Cardiac muscle cell (in vitro differentiated cells and primary cell): Measurements from ENCODE around the gene MCL1. TPM values are rescaled to one million over a fixed set of nuclear protein-coding genes. Genes with fewer than 3 reads are reported as not detected.

ENCODE experiments used
- DNase-seq, 2 donors: peaks; one replicate each; pipeline versions ENCODE4 v3.0.0 to v3.0.0-alpha.2; 2010 to 2017; ENCODE audit warnings: low read depth in 1 of 2, low spot score in 1 of 2
- H3K27ac ChIP-seq: fragments of 200-600 bp; sonication (generic); 2 replicates; pipeline ENCODE4 v1.5.1; 2016
- H3K27me3 ChIP-seq: fragments of 200-600 bp; sonication (generic); 2 replicates; pipeline ENCODE4 v1.6.0; 2016; ENCODE audit warnings: control low read depth
- H3K36me3 ChIP-seq: fragments of 200-600 bp; sonication (generic); 2 replicates; pipeline ENCODE4 v1.5.1; 2016; ENCODE audit warnings: control low read depth
- H3K4me1 ChIP-seq: fragments of 200-600 bp; sonication (generic); 2 replicates; pipeline ENCODE4 v1.8.1; 2017; ENCODE audit warnings: low read depth, mild to moderate bottlenecking, mixed run types
- H3K4me3 ChIP-seq: fragments of 200-600 bp; sonication (generic); 2 replicates; pipeline ENCODE4 v1.5.1; 2016; ENCODE audit warnings: mild to moderate bottlenecking
- H3K9me3 ChIP-seq: fragments of 200-600 bp; sonication (generic); 2 replicates; pipeline ENCODE4 v1.5.1; 2017; ENCODE audit warnings: low read depth, mild to moderate bottlenecking, control low read depth
- CTCF ChIP-seq: IDR thresholded peaks from 2 replicates; pipeline ENCODE4 v1.5.1; 2012; ENCODE audit warnings: low read depth, mild to moderate bottlenecking, low read length
- polyA plus RNA-seq: library from polyadenylated mRNA; unstranded; fragments of >200 nt; fragmentation: Nextera tagmentation; extraction: Ambion mirVana; gene quantifications from 2 replicates; pipeline ENCODE4 v1.2.1, GENCODE V29; 2016
- total RNA-seq: library from RNA; depleted of rRNA; stranded (reverse); fragments of >200 nt; gene quantifications from 2 replicates; pipeline ENCODE4 v1.2.3, GENCODE V29; 2016

The MCL1 gene
- total and polyA plus RNA-seq, 2 experiments from 2014 or later: 65.2 to 101 TPM

GRCh38 chr1:150564051-150564991 is 15.1 kb downstream of the MCL1 start:
- peak in 1 of 2 donors; percentile 53 for DNase-seq
- no peaks in the 10 kb centered on the region for H3K36me3 ChIP-seq
- H3K4me3 ChIP-seq: no peak overlapping the region
- no peaks in the 10 kb centered on the region for H3K27me3 ChIP-seq
- H3K4me1 ChIP-seq: peaks cover 52% of the 10 kb centered on the region
- H3K9me3 ChIP-seq: no peaks in the 10 kb centered on the region
- peak overlapping the region; percentile 99 for H3K27ac ChIP-seq
- TF ChIP-seq CTCF: no peak

GRCh38 chr1:150563340-150564038 is 15.9 kb downstream of the MCL1 start:
- H3K27ac ChIP-seq: peak overlapping the region; percentile 99
- H3K4me3 ChIP-seq: no peak overlapping the region
- H3K27me3 ChIP-seq: no peaks in the 10 kb centered on the region
- H3K9me3 ChIP-seq: no peaks in the 10 kb centered on the region
- TF ChIP-seq CTCF: no peak
- H3K4me1 ChIP-seq: peaks cover 47% of the 10 kb centered on the region
- no peaks in the 10 kb centered on the region for H3K36me3 ChIP-seq
- peak in 1 of 2 donors; percentile 56 for DNase-seq

- Histone ChIP-seq H3K27ac (peak overlapping the region; percentile 99), H3K36me3 (no peaks in the 10 kb centered on the region), H3K4me3 (peak overlapping the region; percentile 38), H3K4me1 (peaks cover 39% of the 10 kb centered on the region), H3K27me3 (no peaks in the 10 kb centered on the region), H3K9me3 (no peaks in the 10 kb centered on the region)
- DNase-seq: no peak
- TF ChIP-seq CTCF: no peak
Measured at GRCh38 chr1:150562446-150563339, 16.7 kb downstream of the MCL1 start.

GRCh38 chr1:150561974-150562445 is 17.4 kb downstream of the MCL1 start:
- no peak for TF ChIP-seq CTCF
- no peaks in the 10 kb centered on the region for H3K9me3 ChIP-seq
- H3K4me3 ChIP-seq: peak overlapping the region; percentile 38
- peaks cover 32% of the 10 kb centered on the region for H3K4me1 ChIP-seq
- H3K27ac ChIP-seq: peak overlapping the region; percentile 99
- H3K27me3 ChIP-seq: no peaks in the 10 kb centered on the region
- peak; percentile 89 to 97 for DNase-seq
- H3K36me3 ChIP-seq: no peaks in the 10 kb centered on the region
